Neural cell (in vitro differentiated cells): ENCODE data around the gene GLB1L3. TPM values are rescaled to one million over a fixed set of nuclear protein-coding genes. Genes with fewer than 3 reads are reported as not detected.

Source experiments
- H2AFZ ChIP-seq: fragments of 200-600, 300-800 bp; sonication (generic), shearing (Covaris generic); 2 replicates; pipeline ENCODE4 v1.6.0; 2014; ENCODE audit warnings: low read depth, mild to moderate bottlenecking, antibody characterized with exemption, low read length, moderate library complexity
- H3F3A ChIP-seq: fragments of 200-600 bp; shearing (Covaris generic); 2 replicates; pipeline ENCODE4 v1.6.1; 2016; ENCODE audit warnings: mild to moderate bottlenecking, moderate library complexity, mixed read lengths, antibody characterized with exemption, low read length; ENCODE audit not compliant: insufficient read depth, poor library complexity, severe bottlenecking
- H3K27ac ChIP-seq: fragments of 200-600, 300-800 bp; sonication (generic), shearing (Covaris generic); 2 replicates; pipeline ENCODE4 v1.5.1; 2014; ENCODE audit warnings: mild to moderate bottlenecking, low read length, moderate library complexity
- H3K27me3 ChIP-seq: fragments of 300-800, 200-600 bp; sonication (generic), shearing (Covaris generic); 2 replicates; pipeline ENCODE4 v1.6.0; 2014; ENCODE audit warnings: mild to moderate bottlenecking, low read depth, low read length, moderate library complexity; ENCODE audit not compliant: insufficient read depth
- H3K36me3 ChIP-seq: fragments of 300-800, 200-600 bp; sonication (generic), shearing (Covaris generic); 2 replicates; pipeline ENCODE4 v1.5.1; 2014; ENCODE audit warnings: mild to moderate bottlenecking, antibody characterized with exemption, low read length, moderate library complexity; ENCODE audit not compliant: insufficient read depth
- H3K4me2 ChIP-seq: fragments of 300-800, 200-600 bp; sonication (generic), shearing (Covaris generic); 2 replicates; pipeline ENCODE4 v1.6.0; 2014; ENCODE audit warnings: mild to moderate bottlenecking, low read length
- H3K4me3 ChIP-seq: fragments of 300-800, 200-600 bp; sonication (generic), shearing (Covaris generic); 2 replicates; pipeline ENCODE4 v1.5.1; 2014; ENCODE audit warnings: mild to moderate bottlenecking, low read length, moderate library complexity
- H3K79me2 ChIP-seq: fragments of 200-600 bp; shearing (Covaris generic); replicated peaks from 2 replicates; pipeline ENCODE4 v1.6.0; 2014; ENCODE audit warnings: mild to moderate bottlenecking, low read length, moderate library complexity; ENCODE audit not compliant: insufficient read depth
- H3K9ac ChIP-seq: fragments of 300-800, 200-600 bp; sonication (generic), shearing (Covaris generic); 2 replicates; pipeline ENCODE4 v1.6.1; 2016; ENCODE audit warnings: mild to moderate bottlenecking, low read length, mixed read lengths
- H3K9me2 ChIP-seq: fragments of 200-600 bp; shearing (Covaris generic); 2 replicates; pipeline ENCODE4 v1.6.1; 2016; ENCODE audit warnings: mild to moderate bottlenecking, low read length, mixed read lengths; ENCODE audit not compliant: insufficient read depth
- H3K9me3 ChIP-seq: fragments of 200-600, 300-800 bp; sonication (generic), shearing (Covaris generic); 2 replicates; pipeline ENCODE4 v1.6.1; 2016; ENCODE audit warnings: mild to moderate bottlenecking, mixed run types, low read length, moderate library complexity, mixed read lengths
- H4K20me1 ChIP-seq: fragments of 200-600 bp; shearing (Covaris generic); 2 replicates; pipeline ENCODE4 v1.6.1; 2016; ENCODE audit warnings: mild to moderate bottlenecking, mixed run types; ENCODE audit not compliant: insufficient read depth
- CTCF ChIP-seq: fragments of 450-650 bp; IDR thresholded peaks from 2 replicates; pipeline ENCODE4 v1.5.1; 2014; ENCODE audit warnings: antibody characterized with exemption, mild to moderate bottlenecking, moderate library complexity; ENCODE audit not compliant: poor library complexity, severe bottlenecking
- EP300 ChIP-seq: fragments of 450-650 bp; conservative IDR thresholded peaks from 2 replicates; pipeline ENCODE4 v1.6.1; 2014; ENCODE audit warnings: antibody characterized with exemption, mild to moderate bottlenecking, moderate library complexity; ENCODE audit not compliant: poor library complexity, severe bottlenecking
- EZH2 ChIP-seq: fragments of 200-600, 300-800 bp; shearing (Covaris generic), sonication (generic); IDR thresholded peaks from 2 replicates; pipeline ENCODE4 v1.6.1; 2014; ENCODE audit warnings: antibody characterized with exemption, low read length, borderline replicate concordance, mild to moderate bottlenecking; ENCODE audit not compliant: insufficient read depth, poor library complexity, severe bottlenecking
- MXI1 ChIP-seq: fragments of 450-650 bp; conservative IDR thresholded peaks from 2 replicates; pipeline ENCODE4 v1.6.1; 2014; ENCODE audit warnings: antibody characterized with exemption, mild to moderate bottlenecking; ENCODE audit not compliant: poor library complexity, severe bottlenecking
- POLR2AphosphoS5 ChIP-seq: IDR thresholded peaks from 2 replicates; pipeline ENCODE4 v1.6.1; 2012
- RAD21 ChIP-seq: fragments of 450-650 bp; conservative IDR thresholded peaks from 2 replicates; pipeline ENCODE4 v1.6.1; 2014; ENCODE audit warnings: antibody characterized with exemption, mild to moderate bottlenecking, moderate library complexity
- REST ChIP-seq: IDR thresholded peaks from 2 replicates; pipeline ENCODE4 v1.6.1; 2012; ENCODE audit warnings: borderline replicate concordance
- SMC3 ChIP-seq: fragments of 450-650 bp; conservative IDR thresholded peaks from 2 replicates; pipeline ENCODE4 v1.6.1; 2014; ENCODE audit warnings: antibody characterized with exemption, mild to moderate bottlenecking, moderate library complexity; ENCODE audit not compliant: poor library complexity
- TAF1 ChIP-seq: IDR thresholded peaks from 2 replicates; pipeline ENCODE4 v1.6.1; 2012; ENCODE audit warnings: low read depth
- polyA plus RNA-seq: library from polyadenylated mRNA; depleted of rRNA; stranded (reverse); fragments of >200 nt; gene quantifications from 2 replicates; pipeline ENCODE4 v1.2.3, GENCODE V29; 2014

GLB1L3 gene
- polyA plus RNA-seq, 1 donor from 2014 or later: 0.19 TPM

- Histone ChIP-seq H3K27ac (no peak overlapping the region), H3K9ac (no peak overlapping the region), H3F3A (no peaks in the 10 kb centered on the region), H3K4me3 (no peak overlapping the region), H4K20me1 (no peaks in the 10 kb centered on the region), H3K79me2 (no peaks in the 10 kb centered on the region), H3K9me2 (no peaks in the 10 kb centered on the region), H3K9me3 (no peaks in the 10 kb centered on the region), H3K36me3 (peaks cover 14% of the 10 kb centered on the region), H3K27me3 (no peaks in the 10 kb centered on the region), H2AFZ (no peak overlapping the region), H3K4me2 (no peak overlapping the region)
- TF ChIP-seq POLR2AphosphoS5 (no peak), MXI1 (no peak), RAD21 (no peak), EZH2 (no peak), REST (no peak), SMC3 (no peak), EP300 (no peak), TAF1 (no peak), CTCF (no peak)
Observed at GRCh38 chr11:134240592-134240991, 35.6 kb upstream of the GLB1L3 start.

GRCh38 chr11:134242376-134242775 lies 33.8 kb upstream of the GLB1L3 start:
- Histone ChIP-seq H3K9me3 (no peaks in the 10 kb centered on the region), H2AFZ (no peak overlapping the region), H3K79me2 (no peaks in the 10 kb centered on the region), H3K27me3 (no peaks in the 10 kb centered on the region), H3K9ac (no peak overlapping the region), H4K20me1 (no peaks in the 10 kb centered on the region), H3K27ac (no peak overlapping the region), H3K4me2 (no peak overlapping the region), H3K36me3 (peaks cover 12% of the 10 kb centered on the region), H3F3A (no peaks in the 10 kb centered on the region), H3K9me2 (no peaks in the 10 kb centered on the region), H3K4me3 (no peak overlapping the region)
- TF ChIP-seq EP300 (no peak), REST (no peak), EZH2 (no peak), CTCF (no peak), RAD21 (no peak), POLR2AphosphoS5 (no peak)
